Measurements from ENCODE around the gene GRIK4.

The GRIK4 gene

GRCh38 chr11:120712881-120713280 is 201.3 kb downstream of the GRIK4 start:
- DNase-seq = no peak

- DNase-seq = no peak
Measured at GRCh38 chr11:120713296-120713695, 201.7 kb downstream of the GRIK4 start.

- DNase-seq = no peak
Measured at GRCh38 chr11:120714438-120714837, 202.9 kb downstream of the GRIK4 start.

- peak; percentile 9 for DNase-seq
Measured at GRCh38 chr11:120715239-120715638, 203.7 kb downstream of the GRIK4 start.

GRCh38 chr11:120717042-120717441 is 205.5 kb downstream of the GRIK4 start:
- no peak for DNase-seq

- DNase-seq = no peak
Measured at GRCh38 chr11:120717623-120718022, 206.1 kb downstream of the GRIK4 start.

- no peak for DNase-seq
Measured at GRCh38 chr11:120718171-120718570, 206.6 kb downstream of the GRIK4 start.

- no peak for DNase-seq
Measured at GRCh38 chr11:120719348-120719747, 207.8 kb downstream of the GRIK4 start.

GRCh38 chr11:120720760-120721159 is 209.2 kb downstream of the GRIK4 start:
- DNase-seq = no peak

GRCh38 chr11:120722524-120722923 is 211.0 kb downstream of the GRIK4 start:
- no peak for DNase-seq

- no peak for DNase-seq
Measured at GRCh38 chr11:120723751-120724150, 212.2 kb downstream of the GRIK4 start.

GRCh38 chr11:120727752-120728151 is 216.2 kb downstream of the GRIK4 start:
- DNase-seq = no peak

- DNase-seq = no peak
Measured at GRCh38 chr11:120735035-120735434, 223.5 kb downstream of the GRIK4 start.

- DNase-seq = no peak
Measured at GRCh38 chr11:120738516-120739046, 227.0 kb downstream of the GRIK4 start.

GRCh38 chr11:120739780-120740179 is 228.2 kb downstream of the GRIK4 start:
- no peak for DNase-seq

GRCh38 chr11:120740380-120740779 is 228.8 kb downstream of the GRIK4 start:
- no peak for DNase-seq

GRCh38 chr11:120744016-120744994 is 232.8 kb downstream of the GRIK4 start:
- no peak for DNase-seq

- no peak for DNase-seq
Measured at GRCh38 chr11:120746376-120746775, 234.8 kb downstream of the GRIK4 start.

- DNase-seq = no peak
Measured at GRCh38 chr11:120746836-120747609, 235.5 kb downstream of the GRIK4 start.

GRCh38 chr11:120747850-120748814 is 236.6 kb downstream of the GRIK4 start:
- no peak for DNase-seq

- no peak for DNase-seq
Measured at GRCh38 chr11:120749395-120749794, 237.8 kb downstream of the GRIK4 start.
